Hepatic stellate cell (primary cell): ENCODE measurements around the gene PHF20.
A peak's percentile ranks its signal among the peaks of the same experiment; 100 is the strongest.
"Not testable (repeated sequence)": the region's sequence is repeated elsewhere in the genome, so short reads cannot be mapped to it uniquely, and the experiment has no call there.

ENCODE experiments used
- DNase-seq: peaks from one replicate; pipeline ENCODE4 v3.0.0; 2011; ENCODE audit warnings: low spot score

PHF20 gene

DNA sequence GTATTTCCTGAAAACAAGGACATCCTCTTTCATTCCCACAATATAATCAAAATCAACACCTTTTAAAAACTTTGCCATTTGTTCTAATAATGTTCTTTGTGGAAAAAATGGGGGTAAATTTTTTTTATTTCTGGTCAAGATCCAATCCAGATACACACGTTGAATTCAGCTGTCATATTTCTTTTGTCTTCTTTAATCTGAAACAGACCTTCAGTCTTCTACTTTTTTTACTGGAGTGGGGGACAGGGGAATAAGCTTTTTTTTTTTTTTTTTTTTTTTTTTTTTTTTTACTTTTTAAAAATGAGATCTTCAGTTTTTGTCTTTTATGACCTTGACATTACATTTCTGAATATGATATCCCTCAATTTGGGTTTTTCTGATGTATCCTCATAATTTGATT, 113.4 kb downstream of the PHF20 start:
- no peak for DNase-seq

GRCh38 chr20:35886537-35886936, 114.7 kb downstream of the PHF20 start:
- DNase-seq = no peak

- no peak for DNase-seq
These were observed 115.7 kb downstream of the PHF20 start for GRCh38 chr20:35887393-35888064.

- no peak for DNase-seq
These were observed 116.8 kb downstream of the PHF20 start for GRCh38 chr20:35888657-35889056.

GRCh38 chr20:35891375-35891774, 119.6 kb downstream of the PHF20 start:
- DNase-seq = no peak

DNA sequence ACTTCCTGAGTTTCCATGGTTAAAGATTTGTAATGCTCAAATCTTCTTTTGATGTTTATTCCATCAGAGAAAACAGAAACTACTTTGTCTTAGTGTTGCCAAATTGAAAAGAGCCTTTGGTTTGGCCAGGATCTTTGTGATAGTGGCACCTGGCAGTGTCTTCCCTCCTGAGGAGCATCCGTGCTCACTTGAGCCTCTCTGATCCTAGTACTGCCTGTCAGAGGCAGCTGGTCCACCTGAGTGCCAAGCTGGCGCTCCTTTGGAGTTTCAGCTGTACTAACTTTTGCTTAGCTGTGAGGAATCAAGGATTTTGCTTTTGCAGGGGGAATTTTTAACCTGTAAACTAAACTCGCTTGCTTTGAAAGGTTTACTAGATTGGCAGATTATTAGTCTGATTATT, 121.1 kb downstream of the PHF20 start:
- no peak for DNase-seq

DNA sequence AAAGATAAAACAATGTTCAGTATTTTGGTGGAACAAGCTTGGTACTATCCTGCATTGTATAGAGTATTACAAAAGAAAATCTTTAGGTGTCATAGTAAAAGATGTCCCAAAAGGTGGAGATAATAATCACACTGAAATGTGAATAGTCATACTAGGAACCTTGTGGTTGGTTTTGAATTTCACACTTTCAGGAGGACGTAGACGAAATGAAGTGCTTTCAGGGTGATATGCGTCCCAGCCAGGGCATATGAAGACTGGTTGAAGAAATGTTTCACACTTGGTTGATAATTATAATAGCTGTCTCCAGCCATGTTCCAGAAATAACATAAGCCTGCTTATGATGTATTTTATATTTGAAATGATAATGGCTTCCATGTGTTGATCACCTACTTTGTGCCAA, 122.1 kb downstream of the PHF20 start:
- DNase-seq = no peak

DNA sequence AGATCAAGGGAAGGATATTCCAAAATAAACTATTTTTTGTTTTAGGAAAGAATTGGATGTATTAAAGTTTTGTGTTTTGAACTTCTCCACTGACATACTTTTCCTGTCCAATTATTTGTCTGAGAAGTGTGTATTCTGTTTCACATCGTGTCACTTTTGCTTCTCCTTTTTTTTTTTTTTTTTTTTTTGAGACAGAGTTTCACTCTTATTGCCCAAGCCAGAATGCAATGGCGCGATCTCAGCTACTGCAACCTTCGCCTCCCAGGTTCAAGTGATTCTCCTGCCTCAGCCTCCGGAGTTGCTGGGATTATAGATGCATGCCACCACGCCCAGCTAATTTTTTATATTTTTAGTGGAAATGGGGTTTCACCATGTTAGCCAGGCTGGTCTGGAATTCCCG, 123.7 kb downstream of the PHF20 start:
- DNase-seq = not testable (repeated sequence)

DNA sequence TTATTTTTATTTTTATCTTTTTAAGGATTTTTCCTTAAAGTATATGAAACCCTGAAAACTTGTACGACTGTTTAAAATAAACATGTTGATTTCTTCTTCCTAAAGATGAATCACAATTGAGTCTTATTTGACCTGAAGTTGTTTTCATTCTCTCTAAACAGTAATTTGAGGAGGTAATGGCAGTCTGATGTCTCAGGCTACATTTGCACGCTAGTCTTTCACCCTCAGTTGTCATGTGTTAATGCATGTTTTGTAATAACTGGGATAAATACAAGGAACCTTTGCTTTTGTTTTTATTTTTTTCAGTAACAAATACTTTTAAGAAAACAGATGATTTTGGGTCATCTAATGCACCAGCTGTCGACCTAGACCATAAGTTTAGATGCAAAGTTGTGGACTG, 127.2 kb downstream of the PHF20 start:
- no peak for DNase-seq

DNA sequence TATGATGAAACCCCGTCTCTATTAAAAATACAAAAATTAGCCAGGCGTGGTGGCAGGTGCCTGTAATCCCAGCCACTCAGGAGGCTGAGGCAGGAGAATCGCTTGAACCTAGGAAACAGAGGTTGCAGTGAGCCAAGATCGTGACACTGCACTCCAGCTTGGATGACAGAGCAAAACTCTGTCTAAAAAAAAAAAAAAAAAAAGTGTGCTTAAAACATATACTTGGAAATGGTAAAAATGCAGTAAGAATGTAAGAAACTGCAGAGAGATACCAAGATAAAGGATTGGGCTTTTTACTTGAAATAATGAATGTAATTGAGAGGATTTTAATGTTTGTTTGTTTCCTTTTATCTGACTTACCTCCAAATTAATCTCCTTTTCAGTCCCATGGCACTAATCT, 129.4 kb downstream of the PHF20 start:
- not testable (repeated sequence) for DNase-seq

- peak; percentile 85 for DNase-seq
These were observed 130.1 kb downstream of the PHF20 start for GRCh38 chr20:35901678-35902544.

- no peak for DNase-seq
These were observed 130.7 kb downstream of the PHF20 start for GRCh38 chr20:35902545-35902941.

DNA sequence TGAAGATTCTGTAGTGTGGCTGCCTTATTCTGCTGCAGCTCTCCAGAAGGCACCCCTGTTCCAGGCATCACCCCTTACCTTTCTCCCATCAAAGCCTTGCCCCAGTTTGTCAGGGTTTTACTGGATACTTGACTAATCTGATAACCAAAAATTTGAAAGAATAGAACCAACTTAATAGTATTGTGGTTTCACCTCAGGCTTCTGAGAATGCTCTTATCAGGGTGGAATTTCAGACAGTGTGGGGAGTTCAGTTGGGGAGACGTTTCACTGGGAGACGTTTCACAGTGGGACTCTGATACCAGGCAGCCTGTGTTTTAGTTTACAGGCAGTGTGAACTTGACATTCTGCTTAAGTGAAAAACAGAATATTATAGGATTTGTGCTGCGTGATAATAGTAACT, 132.0 kb downstream of the PHF20 start:
- DNase-seq = no peak

DNA sequence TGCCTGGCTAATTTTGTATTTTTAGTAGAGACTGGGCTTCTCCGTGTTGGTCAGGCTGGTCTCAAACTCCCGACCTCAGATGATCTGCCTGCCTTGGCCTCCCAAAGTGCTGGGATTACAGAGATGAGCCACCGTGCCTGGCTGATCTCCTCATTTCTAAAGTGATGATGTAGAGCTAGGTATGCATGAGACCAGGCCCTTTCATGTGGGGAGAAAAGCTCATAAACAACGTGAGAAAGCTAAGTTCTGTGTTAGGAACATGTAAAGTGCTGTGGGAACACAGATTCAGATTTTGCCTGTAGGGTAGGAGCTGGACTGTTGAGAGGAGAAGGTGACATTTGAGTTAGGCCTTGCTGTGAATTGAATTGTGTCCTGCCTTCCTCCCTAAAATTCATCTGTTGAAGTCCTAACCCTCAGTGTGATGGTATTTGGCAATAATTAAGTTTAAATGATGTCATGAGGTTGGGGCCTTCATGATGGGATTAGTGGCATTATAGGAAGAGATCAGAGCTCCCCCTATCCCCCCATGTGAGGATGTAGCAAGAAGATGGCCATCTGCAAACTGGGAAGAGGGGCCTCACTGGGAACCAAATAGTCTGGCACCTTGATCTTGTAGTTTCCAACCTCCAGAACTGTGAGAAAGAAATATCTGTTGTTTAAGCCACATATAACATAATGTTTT, 133.3 kb downstream of the PHF20 start:
- no peak for DNase-seq

DNA sequence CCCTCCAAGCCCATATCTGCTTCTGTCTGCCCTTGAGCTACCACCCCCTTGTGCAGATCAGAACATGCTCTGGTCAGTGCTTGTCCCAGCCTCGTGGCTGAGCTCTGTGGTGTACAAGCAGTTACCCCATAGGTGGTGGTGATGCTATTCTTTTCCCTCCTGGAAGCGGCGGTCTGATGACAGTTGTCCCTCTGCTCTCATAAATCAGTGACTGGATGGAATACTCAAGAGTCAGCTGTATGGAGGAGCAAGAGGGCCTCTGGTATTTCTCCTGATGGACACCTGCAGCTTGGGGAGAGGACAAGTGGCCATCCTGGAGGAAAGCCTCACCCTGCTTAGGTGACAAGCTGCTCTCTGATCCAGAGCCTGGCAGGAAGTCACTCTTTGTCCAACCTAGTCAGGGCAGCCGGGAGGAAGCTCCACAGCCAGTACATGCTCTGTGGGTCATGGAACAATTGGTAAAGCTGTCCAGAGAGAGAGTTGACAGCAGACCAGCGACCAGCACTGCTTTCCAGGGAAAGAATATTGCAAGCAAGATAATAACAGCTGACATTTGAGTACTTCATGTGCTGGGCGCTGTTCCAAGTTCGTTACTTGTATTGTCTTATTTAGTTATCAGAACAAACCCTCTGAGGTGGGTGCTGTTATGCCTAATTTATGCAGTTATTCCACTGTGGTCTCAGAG, 135.3 kb downstream of the PHF20 start:
- no peak for DNase-seq

- no peak for DNase-seq
These were observed 136.2 kb downstream of the PHF20 start for GRCh38 chr20:35908007-35908406.

DNA sequence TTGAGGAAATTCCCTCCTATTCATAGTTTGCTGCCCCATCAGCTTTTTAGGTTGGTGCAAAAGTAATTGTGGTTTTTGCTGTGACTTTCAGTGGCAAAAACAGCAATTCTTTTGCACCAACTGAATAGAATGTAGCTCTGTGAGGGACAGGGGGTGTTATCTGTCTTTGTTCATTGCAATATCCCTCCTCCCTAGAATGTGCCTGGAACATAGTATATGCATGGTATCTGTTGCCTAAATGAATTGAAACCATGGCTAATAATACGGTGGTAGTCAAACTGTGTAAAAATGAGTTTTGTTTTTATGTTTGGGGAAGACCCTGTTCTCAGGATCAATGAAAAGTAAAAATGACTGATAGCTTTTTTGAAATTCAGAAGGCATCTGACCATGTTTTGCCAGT, 137.4 kb downstream of the PHF20 start:
- DNase-seq = no peak

- DNase-seq = no peak
These were observed 138.0 kb downstream of the PHF20 start for GRCh38 chr20:35909796-35910195.

GRCh38 chr20:35910254-35910653, 138.4 kb downstream of the PHF20 start:
- DNase-seq = no peak

DNA sequence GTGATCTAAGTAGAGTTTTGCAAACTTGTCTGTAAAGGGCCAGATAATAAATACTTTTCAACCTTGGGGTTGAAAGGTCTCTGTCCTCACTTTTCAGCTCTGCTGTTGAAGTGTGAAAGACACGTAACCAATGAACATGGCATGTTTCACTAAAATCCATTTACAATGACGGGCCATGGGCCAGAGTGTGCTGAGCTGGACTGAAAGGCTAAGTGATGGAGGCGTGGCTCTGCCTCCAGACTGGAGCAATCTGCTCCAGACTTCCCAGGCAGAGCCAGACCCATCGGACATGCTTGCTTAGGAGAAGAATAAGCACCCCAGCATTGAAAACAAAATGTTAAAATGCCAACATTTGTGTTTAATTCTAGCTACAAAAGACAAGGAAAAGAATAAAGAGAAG, 141.1 kb downstream of the PHF20 start:
- DNase-seq = no peak

DNA sequence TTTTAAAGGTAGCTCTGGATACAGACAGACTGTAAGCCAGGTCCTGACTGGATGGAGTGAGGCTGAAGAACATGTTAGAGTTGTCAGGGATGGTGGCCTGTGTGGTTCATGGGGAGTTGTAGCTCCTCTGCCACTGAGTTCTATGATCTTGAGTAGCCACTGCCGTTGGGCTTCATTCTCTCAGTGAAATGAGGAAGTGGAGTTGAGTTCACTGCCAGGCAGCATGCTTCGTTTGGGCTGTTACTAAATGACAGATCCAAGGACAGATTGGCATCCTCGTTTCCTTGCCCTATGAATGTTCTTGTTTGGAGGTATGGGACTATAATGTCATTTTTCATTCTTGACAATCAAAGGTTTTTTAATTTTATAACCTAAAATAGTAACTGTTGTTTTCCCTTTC, 145.3 kb downstream of the PHF20 start:
- DNase-seq = no peak

- no peak for DNase-seq
These were observed 146.2 kb downstream of the PHF20 start for GRCh38 chr20:35918021-35918420.
